ENCODE data around the gene CES5A.

Gene CES5A

GRCh38 chr16:55822280-55822810 is 52.8 kb downstream of the CES5A start:
- TF ChIP-seq EZH2 (IDR thresholded peaks at IDR 0.05; ENCODE audit: borderline replicate concordance, low read length) (no peak), CTCF (IDR thresholded peaks at IDR 0.05; ENCODE audit: low read length) (no peak)
- Histone ChIP-seq H3K9ac (ENCODE audit: low read length) (no peak overlapping the region), H3K27me3 (ENCODE audit: insufficient read depth, low read length) (no peaks in the 10 kb centered on the region), H3K36me3 (ENCODE audit: insufficient read depth, low read length) (no peaks in the 10 kb centered on the region), H3F3A (ENCODE audit: insufficient read depth, low read length) (no peaks in the 10 kb centered on the region), H2AFZ (ENCODE audit: low read length) (no peak overlapping the region), H4K20me1 (ENCODE audit: insufficient read depth, low read length) (no peaks in the 10 kb centered on the region), H3K9me2 (ENCODE audit: low read depth, low read length) (no peaks in the 10 kb centered on the region), H3K4me1 (ENCODE audit: insufficient read depth, low read length, severe bottlenecking) (no peaks in the 10 kb centered on the region), H3K27ac (ENCODE audit: low read depth, low read length, poor library complexity, severe bottlenecking) (no peak overlapping the region), H3K79me2 (ENCODE audit: insufficient read depth, low read length) (no peaks in the 10 kb centered on the region), H3K4me2 (ENCODE audit: low read length) (no peak overlapping the region), H3K4me3 (ENCODE audit: low read depth, low read length, poor library complexity, severe bottlenecking) (no peak overlapping the region), H3K9me3 (ENCODE audit: low read length) (no peaks in the 10 kb centered on the region)

GRCh38 chr16:55821210-55821609 is 54.0 kb downstream of the CES5A start:
- no peak overlapping the region for H2AFZ ChIP-seq (ENCODE audit: low read length)
- H3K4me3 ChIP-seq (ENCODE audit: low read depth, low read length, poor library complexity, severe bottlenecking), result no peak overlapping the region
- no peaks in the 10 kb centered on the region for H4K20me1 ChIP-seq (ENCODE audit: insufficient read depth, low read length)
- H3K27ac ChIP-seq (ENCODE audit: low read depth, low read length, poor library complexity, severe bottlenecking), result no peak overlapping the region
- TF ChIP-seq EZH2 (IDR thresholded peaks at IDR 0.05; ENCODE audit: borderline replicate concordance, low read length) (no peak), CTCF (IDR thresholded peaks at IDR 0.05; ENCODE audit: low read length) (no peak)
- H3F3A ChIP-seq (ENCODE audit: insufficient read depth, low read length), result no peaks in the 10 kb centered on the region
- H3K79me2 ChIP-seq (ENCODE audit: insufficient read depth, low read length), result no peaks in the 10 kb centered on the region
- H3K36me3 ChIP-seq (ENCODE audit: insufficient read depth, low read length), result no peaks in the 10 kb centered on the region
- no peaks in the 10 kb centered on the region for H3K4me1 ChIP-seq (ENCODE audit: insufficient read depth, low read length, severe bottlenecking)
- H3K9me3 ChIP-seq (ENCODE audit: low read length), result no peaks in the 10 kb centered on the region
- no peak overlapping the region for H3K4me2 ChIP-seq (ENCODE audit: low read length)
- H3K9ac ChIP-seq (ENCODE audit: low read length), result no peak overlapping the region
- H3K9me2 ChIP-seq (ENCODE audit: low read depth, low read length), result no peaks in the 10 kb centered on the region
- H3K27me3 ChIP-seq (ENCODE audit: insufficient read depth, low read length), result no peaks in the 10 kb centered on the region

- Histone ChIP-seq H3K36me3 (ENCODE audit: insufficient read depth, low read length) (no peaks in the 10 kb centered on the region), H2AFZ (ENCODE audit: low read length) (no peak overlapping the region), H3K27me3 (ENCODE audit: insufficient read depth, low read length) (no peaks in the 10 kb centered on the region), H3K9me3 (ENCODE audit: low read length) (no peaks in the 10 kb centered on the region), H3K4me3 (ENCODE audit: low read depth, low read length, poor library complexity, severe bottlenecking) (no peak overlapping the region), H3K9me2 (ENCODE audit: low read depth, low read length) (no peaks in the 10 kb centered on the region), H4K20me1 (ENCODE audit: insufficient read depth, low read length) (no peaks in the 10 kb centered on the region), H3K4me2 (ENCODE audit: low read length) (no peak overlapping the region), H3K27ac (ENCODE audit: low read depth, low read length, poor library complexity, severe bottlenecking) (no peak overlapping the region), H3F3A (ENCODE audit: insufficient read depth, low read length) (no peaks in the 10 kb centered on the region), H3K79me2 (ENCODE audit: insufficient read depth, low read length) (no peaks in the 10 kb centered on the region), H3K9ac (ENCODE audit: low read length) (no peak overlapping the region), H3K4me1 (ENCODE audit: insufficient read depth, low read length, severe bottlenecking) (no peaks in the 10 kb centered on the region)
- TF ChIP-seq EZH2 (IDR thresholded peaks at IDR 0.05; ENCODE audit: borderline replicate concordance, low read length) (no peak), CTCF (IDR thresholded peaks at IDR 0.05; ENCODE audit: low read length) (no peak)
Observed at GRCh38 chr16:55820615-55821014, 54.6 kb downstream of the CES5A start.
